ENCODE measurements around the gene IGFN1.

IGFN1 gene

GRCh38 chr1:201268604-201269151 lies 78.1 kb downstream of the IGFN1 start:
- DNase-seq = no peak

- no peak for DNase-seq
Observed at GRCh38 chr1:201269281-201269680, 78.7 kb downstream of the IGFN1 start.

- DNase-seq = no peak
Observed at GRCh38 chr1:201269900-201270410, 79.3 kb downstream of the IGFN1 start.

- peak; percentile 16 for DNase-seq
Observed at GRCh38 chr1:201270616-201271390, 80.2 kb downstream of the IGFN1 start.

GRCh38 chr1:201272799-201273198 lies 82.2 kb downstream of the IGFN1 start:
- no peak for DNase-seq

- no peak for DNase-seq
Observed at GRCh38 chr1:201274616-201275252, 84.1 kb downstream of the IGFN1 start.

- DNase-seq = no peak
Observed at GRCh38 chr1:201275253-201275666, 84.6 kb downstream of the IGFN1 start.

GRCh38 chr1:201276891-201277290 lies 86.3 kb downstream of the IGFN1 start:
- DNase-seq = no peak

GRCh38 chr1:201277441-201277840 lies 86.8 kb downstream of the IGFN1 start:
- no peak for DNase-seq

Measured in NCI-H748 treated with DMSO at 0.1 percent for 48 hours (cell line).